ENCODE results near the gene FKBP8. TPM values are rescaled to one million over a fixed set of nuclear protein-coding genes. Genes with fewer than 3 reads are reported as not detected.

FKBP8 gene
- polyA plus RNA-seq, 1 donor (not counting 4 experiments of a cell fraction or from before 2014, with no cell fraction given) = 115 TPM

DNA sequence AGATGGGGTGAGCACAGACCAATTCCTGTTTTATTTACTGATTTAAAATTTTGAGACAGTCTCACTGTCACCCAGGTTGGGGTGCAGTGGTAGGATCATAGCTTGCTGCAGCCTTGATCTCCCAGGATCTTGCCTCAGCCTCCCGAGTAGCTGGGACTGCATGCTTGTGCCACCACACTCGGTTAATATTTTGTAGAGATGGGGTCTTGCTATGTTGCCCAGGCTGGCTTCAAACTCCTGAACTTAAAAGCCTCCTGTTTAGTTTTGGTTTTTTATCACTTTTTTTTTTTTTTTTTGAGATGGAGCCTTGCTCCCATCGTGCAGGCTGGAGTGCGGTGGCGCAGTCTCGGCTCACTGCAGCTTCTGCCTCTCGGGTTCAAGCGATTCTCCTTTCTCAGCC lies 33.0 kb upstream of the FKBP8 start:
- H3K4me3 ChIP-seq (ENCODE audit: control insufficient read depth in 2 of 3, extremely low read depth in 1 of 3, insufficient read depth in 2 of 3, low read depth in 1 of 3, low read length in 3 of 3) = no peak overlapping the region
- H3K4me2 ChIP-seq (ENCODE audit: control insufficient read depth, extremely low read depth, insufficient read depth, low read depth, low read length) = no peak overlapping the region
- FAIRE-seq (no peak), DNase-seq (ENCODE audit: low read depth, low spot score) (no peak)
- peaks cover 13% of the 10 kb centered on the region for H4K20me1 ChIP-seq (ENCODE audit: control insufficient read depth, extremely low read depth, insufficient read depth, low read length)
- no peaks in the 10 kb centered on the region for H3K27me3 ChIP-seq (ENCODE audit: control insufficient read depth, extremely low read depth, insufficient read depth, low read length)
- H3K27ac ChIP-seq (ENCODE audit: control insufficient read depth, insufficient read depth, low read length) = no peak overlapping the region
- no peak overlapping the region for H3K9ac ChIP-seq (ENCODE audit: control insufficient read depth, extremely low read depth, insufficient read depth, low read length)
- TF ChIP-seq, protein P1, sequence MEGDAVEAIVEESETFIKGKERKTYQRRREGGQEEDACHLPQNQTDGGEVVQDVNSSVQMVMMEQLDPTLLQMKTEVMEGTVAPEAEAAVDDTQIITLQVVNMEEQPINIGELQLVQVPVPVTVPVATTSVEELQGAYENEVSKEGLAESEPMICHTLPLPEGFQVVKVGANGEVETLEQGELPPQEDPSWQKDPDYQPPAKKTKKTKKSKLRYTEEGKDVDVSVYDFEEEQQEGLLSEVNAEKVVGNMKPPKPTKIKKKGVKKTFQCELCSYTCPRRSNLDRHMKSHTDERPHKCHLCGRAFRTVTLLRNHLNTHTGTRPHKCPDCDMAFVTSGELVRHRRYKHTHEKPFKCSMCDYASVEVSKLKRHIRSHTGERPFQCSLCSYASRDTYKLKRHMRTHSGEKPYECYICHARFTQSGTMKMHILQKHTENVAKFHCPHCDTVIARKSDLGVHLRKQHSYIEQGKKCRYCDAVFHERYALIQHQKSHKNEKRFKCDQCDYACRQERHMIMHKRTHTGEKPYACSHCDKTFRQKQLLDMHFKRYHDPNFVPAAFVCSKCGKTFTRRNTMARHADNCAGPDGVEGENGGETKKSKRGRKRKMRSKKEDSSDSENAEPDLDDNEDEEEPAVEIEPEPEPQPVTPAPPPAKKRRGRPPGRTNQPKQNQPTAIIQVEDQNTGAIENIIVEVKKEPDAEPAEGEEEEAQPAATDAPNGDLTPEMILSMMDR (optimal IDR thresholded peaks at IDR 0.05 in 1 of 3, IDR thresholded peaks at IDR 0.05 in 1 of 3, conservative IDR thresholded peaks at IDR 0.05 in 1 of 3; ENCODE audit: extremely low read depth in 1 of 3, insufficient read depth in 2 of 3, low read length in 3 of 3) = no peak
- no peak for TF ChIP-seq EZH2 (IDR thresholded peaks at IDR 0.05; ENCODE audit: low read length)
- peaks cover 3% of the 10 kb centered on the region for H3K9me1 ChIP-seq (ENCODE audit: control insufficient read depth, extremely low read depth, insufficient read depth, low read length)
- peaks cover 30 to 39% of the 10 kb centered on the region in 2 experiments for H3K36me3 ChIP-seq (ENCODE audit: control insufficient read depth in 2 of 2, extremely low read depth in 1 of 2, insufficient read depth in 2 of 2, low read length in 2 of 2)
- dilution Hi-C loops (cut with MboI; ENCODE audit: extremely low pct_ligation_motif_present, low sequenced_read_pairs) = no loop called here
- H3K4me1 ChIP-seq (ENCODE audit: control insufficient read depth, extremely low read depth, insufficient read depth, low read length) = peaks cover 11% of the 10 kb centered on the region
- H3K9me3 ChIP-seq (ENCODE audit: control insufficient read depth, low read depth, low read length) = no peaks in the 10 kb centered on the region
- H3K79me2 ChIP-seq (ENCODE audit: control insufficient read depth, insufficient read depth, low read length) = peaks cover 36% of the 10 kb centered on the region
- H2AFZ ChIP-seq (ENCODE audit: control insufficient read depth, low read length) = no peak overlapping the region

DNA sequence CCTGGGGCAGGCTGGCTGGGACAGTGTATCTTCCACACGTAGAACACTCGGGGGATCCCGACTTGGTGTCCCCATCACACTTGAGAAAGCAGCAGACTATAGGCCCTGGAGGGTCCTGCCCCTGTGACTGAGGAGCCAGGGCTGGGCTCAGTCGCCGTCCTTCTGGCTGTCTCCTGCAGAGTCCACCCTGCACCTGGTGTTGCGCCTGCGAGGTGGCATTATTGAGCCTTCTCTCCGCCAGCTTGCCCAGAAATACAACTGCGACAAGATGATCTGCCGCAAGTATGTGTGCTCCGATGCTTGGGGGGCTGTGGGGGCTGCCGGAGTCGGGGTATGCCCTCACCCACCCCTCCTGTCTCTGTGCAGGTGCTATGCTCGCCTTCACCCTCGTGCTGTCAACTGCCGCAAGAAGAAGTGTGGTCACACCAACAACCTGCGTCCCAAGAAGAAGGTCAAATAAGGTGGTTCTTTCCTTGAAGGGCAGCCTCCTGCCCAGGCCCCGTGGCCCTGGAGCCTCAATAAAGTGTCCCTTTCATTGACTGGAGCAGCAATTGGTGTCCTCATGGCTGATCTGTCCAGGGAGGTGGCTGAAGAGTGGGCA lies 31.4 kb upstream of the FKBP8 start:
- H3K4me3 ChIP-seq (ENCODE audit: control insufficient read depth in 2 of 3, extremely low read depth in 1 of 3, insufficient read depth in 2 of 3, low read depth in 1 of 3, low read length in 3 of 3) = no peak overlapping the region
- H3K9me3 ChIP-seq (ENCODE audit: control insufficient read depth, low read depth, low read length) = no peaks in the 10 kb centered on the region
- no peak overlapping the region for H3K4me2 ChIP-seq (ENCODE audit: control insufficient read depth, extremely low read depth, insufficient read depth, low read depth, low read length)
- no peak for FAIRE-seq
- DNase-seq (ENCODE audit: low read depth, low spot score) = no peak
- peaks cover 30 to 44% of the 10 kb centered on the region in 2 experiments for H3K36me3 ChIP-seq (ENCODE audit: control insufficient read depth in 2 of 2, extremely low read depth in 1 of 2, insufficient read depth in 2 of 2, low read length in 2 of 2)
- no peak overlapping the region for H3K9ac ChIP-seq (ENCODE audit: control insufficient read depth, extremely low read depth, insufficient read depth, low read length)
- TF ChIP-seq, protein P1 (optimal IDR thresholded peaks at IDR 0.05 in 1 of 3, IDR thresholded peaks at IDR 0.05 in 1 of 3, conservative IDR thresholded peaks at IDR 0.05 in 1 of 3; ENCODE audit: extremely low read depth in 1 of 3, insufficient read depth in 2 of 3, low read length in 3 of 3) = no peak
- TF ChIP-seq EZH2 (IDR thresholded peaks at IDR 0.05; ENCODE audit: low read length) = no peak
- no peak overlapping the region for H2AFZ ChIP-seq (ENCODE audit: control insufficient read depth, low read length)
- no peaks in the 10 kb centered on the region for H3K27me3 ChIP-seq (ENCODE audit: control insufficient read depth, extremely low read depth, insufficient read depth, low read length)
- dilution Hi-C loops (cut with MboI; ENCODE audit: extremely low pct_ligation_motif_present, low sequenced_read_pairs) = no loop called here
- H3K9me1 ChIP-seq (ENCODE audit: control insufficient read depth, extremely low read depth, insufficient read depth, low read length) = peaks cover 3% of the 10 kb centered on the region
- H3K4me1 ChIP-seq (ENCODE audit: control insufficient read depth, extremely low read depth, insufficient read depth, low read length) = peaks cover 11% of the 10 kb centered on the region
- H3K27ac ChIP-seq (ENCODE audit: control insufficient read depth, insufficient read depth, low read length) = no peak overlapping the region
- H4K20me1 ChIP-seq (ENCODE audit: control insufficient read depth, extremely low read depth, insufficient read depth, low read length) = peaks cover 13% of the 10 kb centered on the region
- peaks cover 36% of the 10 kb centered on the region for H3K79me2 ChIP-seq (ENCODE audit: control insufficient read depth, insufficient read depth, low read length)

Data from keratinocyte (primary cell).